ENCODE results near the gene TRIM9.

- TF ChIP-seq ZBTB40 (IDR thresholded peaks at IDR 0.05) (no peak), ZBTB40 (CRISPR knock-in tag; IDR thresholded peaks at IDR 0.05) (no peak), GTF3C2 (IDR thresholded peaks at IDR 0.05; ENCODE audit: borderline replicate concordance, extremely low read depth, insufficient read length) (no peak)
Observed at GRCh38 chr14:51094282-51094821, 553 bp downstream of the TRIM9 start.

All from K562 (cell line).